Mesenchymal stem cell (in vitro differentiated cells and primary cell): ENCODE results near the gene SLC6A3.
"Not testable (repeated sequence)": the region's sequence is repeated elsewhere in the genome, so short reads cannot be mapped to it uniquely, and the experiment has no call there.

Source experiments
- DNase-seq: peaks from one replicate; pipeline ENCODE4 v3.0.0-alpha.2; 2013
- H2AFZ ChIP-seq: one replicate; pipeline ENCODE4 v1.6.1; 2013; ENCODE audit warnings: low read depth, mild to moderate bottlenecking, control low read depth, inconsistent platforms, low read length, moderate library complexity
- H2AK5ac ChIP-seq: 2 replicates; pipeline ENCODE4 v1.6.1; 2013; ENCODE audit warnings: low read length, moderate library complexity, mild to moderate bottlenecking, inconsistent platforms; ENCODE audit not compliant: severe bottlenecking
- H2BK120ac ChIP-seq: one replicate; pipeline ENCODE4 v1.6.1; 2013; ENCODE audit warnings: low read depth, mild to moderate bottlenecking, inconsistent platforms, low read length, moderate library complexity
- H2BK12ac ChIP-seq, 2 experiments: one replicate each; pipeline ENCODE4 v1.6.1; 2013; ENCODE audit warnings: inconsistent platforms in 2 of 2, low read length in 2 of 2, mild to moderate bottlenecking in 2 of 2, moderate library complexity in 2 of 2, control low read depth in 1 of 2
- H2BK15ac ChIP-seq: one replicate; pipeline ENCODE4 v1.6.1; 2013; ENCODE audit warnings: mild to moderate bottlenecking, low read depth, inconsistent platforms; ENCODE audit not compliant: poor library complexity, severe bottlenecking
- H2BK5ac ChIP-seq: 2 replicates; pipeline ENCODE4 v1.6.1; 2013; ENCODE audit warnings: low read depth, mild to moderate bottlenecking, low read length, control low read depth, inconsistent platforms; ENCODE audit not compliant: poor library complexity, severe bottlenecking
- H3K14ac ChIP-seq, 2 experiments: one replicate each; pipeline ENCODE4 v1.6.1; 2013; ENCODE audit warnings: inconsistent platforms in 2 of 2, low read length in 2 of 2, control low read depth in 1 of 2, mild to moderate bottlenecking in 1 of 2, moderate library complexity in 1 of 2
- H3K18ac ChIP-seq, 2 experiments: one replicate each; pipeline ENCODE4 v1.6.1; 2013; ENCODE audit warnings: inconsistent platforms in 2 of 2, low read length in 2 of 2, control low read depth in 1 of 2, low read depth in 1 of 2, mild to moderate bottlenecking in 1 of 2
- H3K23ac ChIP-seq, 2 experiments: one replicate each; pipeline ENCODE4 v1.6.1; 2013; ENCODE audit warnings: inconsistent platforms in 2 of 2, low read length in 2 of 2, mild to moderate bottlenecking in 2 of 2, moderate library complexity in 2 of 2, control low read depth in 1 of 2
- H3K27ac ChIP-seq: 2 replicates; pipeline ENCODE4 v1.5.1; 2013; ENCODE audit warnings: mild to moderate bottlenecking, moderate library complexity, low read length, control low read depth, inconsistent platforms; ENCODE audit not compliant: poor library complexity, severe bottlenecking
- H3K27me3 ChIP-seq, 2 experiments: 2 replicates each; pipeline versions ENCODE4 v1.6.1 to v1.7.0; 2013; ENCODE audit warnings: low read length in 2 of 2, mild to moderate bottlenecking in 2 of 2, moderate library complexity in 2 of 2, control low read depth in 1 of 2, inconsistent platforms in 1 of 2; ENCODE audit not compliant: control insufficient read depth in 1 of 2, insufficient read depth in 1 of 2
- H3K36me3 ChIP-seq, 2 experiments: 2 replicates each; pipeline versions ENCODE4 v1.6.1 to v1.7.0; 2013; ENCODE audit warnings: low read length in 2 of 2, control low read depth in 1 of 2, inconsistent platforms in 1 of 2, low read depth in 1 of 2, mild to moderate bottlenecking in 1 of 2; ENCODE audit not compliant: insufficient read depth in 2 of 2, control insufficient read depth in 1 of 2
- H3K4ac ChIP-seq, 2 experiments: one replicate each; pipeline ENCODE4 v1.6.1; 2013; ENCODE audit warnings: inconsistent platforms in 2 of 2, low read length in 2 of 2, mild to moderate bottlenecking in 2 of 2, moderate library complexity in 2 of 2, control low read depth in 1 of 2, low read depth in 1 of 2
- H3K4me1 ChIP-seq: 2 replicates; pipeline ENCODE4 v1.6.1; 2013; ENCODE audit warnings: low read depth, low read length, control low read depth; ENCODE audit not compliant: control insufficient read depth, insufficient read depth
- H3K4me2 ChIP-seq: 2 replicates; pipeline ENCODE4 v1.6.1; 2013; ENCODE audit warnings: low read length, mild to moderate bottlenecking, inconsistent platforms; ENCODE audit not compliant: poor library complexity, severe bottlenecking
- H3K4me3 ChIP-seq, 2 experiments: 2 replicates each; pipeline versions ENCODE4 v1.5.1 to v1.7.0; 2013; ENCODE audit warnings: low read length in 2 of 2, mild to moderate bottlenecking in 2 of 2, control low read depth in 1 of 2, low read depth in 1 of 2; ENCODE audit not compliant: insufficient read depth in 1 of 2
- H3K79me1 ChIP-seq: replicated peaks from 2 replicates; pipeline ENCODE4 v1.6.1; 2013; ENCODE audit warnings: mild to moderate bottlenecking, control low read depth, low read length, inconsistent platforms; ENCODE audit not compliant: poor library complexity, severe bottlenecking
- H3K9ac ChIP-seq: 2 replicates; pipeline ENCODE4 v1.7.0; 2013; ENCODE audit warnings: mild to moderate bottlenecking, low read length, moderate library complexity
- H3K9me3 ChIP-seq: 2 replicates; pipeline ENCODE4 v1.7.0; 2013; ENCODE audit warnings: mild to moderate bottlenecking, low read length; ENCODE audit not compliant: control insufficient read depth
- H4K8ac ChIP-seq: one replicate; pipeline ENCODE4 v1.6.1; 2013; ENCODE audit warnings: inconsistent platforms, mild to moderate bottlenecking, low read length, moderate library complexity
- H4K91ac ChIP-seq: one replicate; pipeline ENCODE4 v1.6.1; 2013; ENCODE audit warnings: mild to moderate bottlenecking, low read length, inconsistent platforms
- WGBS: methylation state at CpG from one replicate; pipeline ENCODE4 v1.1.7; 2013; ENCODE audit warnings: mixed read lengths; 5-methylcytosine and 5-hydroxymethylcytosine counted together

Gene SLC6A3

GRCh38 chr5:1375871-1376810 lies 69.1 kb downstream of the SLC6A3 start:
- no peak overlapping the region for H3K4me3 ChIP-seq
- no peak for DNase-seq
- H3K4me1 ChIP-seq = peaks cover 3% of the 10 kb centered on the region
- peaks cover 58 to 74% of the 10 kb centered on the region in 2 experiments for H3K27me3 ChIP-seq
- H3K4me2 ChIP-seq = no peak overlapping the region
- no peak overlapping the region for H2AFZ ChIP-seq
- no peak overlapping the region for H3K9ac ChIP-seq
- no peak overlapping the region for H3K18ac ChIP-seq
- H2BK15ac ChIP-seq = no peak overlapping the region
- 82% methylated on average over 21 of the region's 23 CpGs for WGBS
- H3K4ac ChIP-seq = no peak overlapping the region
- H3K79me1 ChIP-seq = no peaks in the 10 kb centered on the region
- no peak overlapping the region for H2BK12ac ChIP-seq
- no peak overlapping the region for H2BK5ac ChIP-seq
- H2AK5ac ChIP-seq = no peak overlapping the region
- no peak overlapping the region for H4K8ac ChIP-seq
- peaks cover 4% of the 10 kb centered on the region for H3K9me3 ChIP-seq
- no peak overlapping the region for H3K27ac ChIP-seq
- H3K14ac ChIP-seq = no peak overlapping the region
- H4K91ac ChIP-seq = no peak overlapping the region
- H3K36me3 ChIP-seq = no peaks in the 10 kb centered on the region
- H3K23ac ChIP-seq = no peak overlapping the region
- no peak overlapping the region for H2BK120ac ChIP-seq

GRCh38 chr5:1374679-1375055 lies 70.6 kb downstream of the SLC6A3 start:
- no peak for DNase-seq
- Histone ChIP-seq H4K91ac (no peak overlapping the region), H3K36me3 (no peaks in the 10 kb centered on the region), H2BK15ac (no peak overlapping the region), H2BK12ac (no peak overlapping the region), H3K4me3 (no peak overlapping the region), H3K9me3 (peaks cover 1% of the 10 kb centered on the region), H3K4me1 (no peaks in the 10 kb centered on the region), H2AFZ (no peak overlapping the region), H4K8ac (no peak overlapping the region), H2AK5ac (no peak overlapping the region), H3K18ac (no peak overlapping the region), H3K27ac (no peak overlapping the region), H3K4me2 (no peak overlapping the region), H3K9ac (no peak overlapping the region), H3K79me1 (no peaks in the 10 kb centered on the region), H3K14ac (no peak overlapping the region), H2BK120ac (no peak overlapping the region), H3K27me3 (peaks cover 49 to 74% of the 10 kb centered on the region in 2 experiments), H2BK5ac (no peak overlapping the region), H3K23ac (no peak overlapping the region), H3K4ac (no peak overlapping the region)
- WGBS = 57% methylated on average over 6 of the region's 6 CpGs

- H2BK12ac ChIP-seq = no peak overlapping the region
- H3K9me3 ChIP-seq = no peaks in the 10 kb centered on the region
- H4K91ac ChIP-seq = no peak overlapping the region
- no peak overlapping the region for H3K4me2 ChIP-seq
- no peak overlapping the region for H3K9ac ChIP-seq
- H4K8ac ChIP-seq = no peak overlapping the region
- H3K36me3 ChIP-seq = no peaks in the 10 kb centered on the region
- H2AFZ ChIP-seq = no peak overlapping the region
- 76% methylated on average over 9 of the region's 9 CpGs for WGBS
- H3K79me1 ChIP-seq = no peaks in the 10 kb centered on the region
- H3K27ac ChIP-seq = no peak overlapping the region
- H3K27me3 ChIP-seq = peaks cover 48 to 74% of the 10 kb centered on the region in 2 experiments
- H2AK5ac ChIP-seq = no peak overlapping the region
- H3K4me1 ChIP-seq = no peaks in the 10 kb centered on the region
- no peak overlapping the region for H3K4me3 ChIP-seq
- no peak overlapping the region for H3K23ac ChIP-seq
- no peak for DNase-seq
- no peak overlapping the region for H2BK5ac ChIP-seq
- H3K14ac ChIP-seq = no peak overlapping the region
- H3K18ac ChIP-seq = no peak overlapping the region
- H2BK120ac ChIP-seq = no peak overlapping the region
- no peak overlapping the region for H2BK15ac ChIP-seq
- H3K4ac ChIP-seq = no peak overlapping the region
Measured at GRCh38 chr5:1374030-1374678, 71.1 kb downstream of the SLC6A3 start.

- not testable (repeated sequence) for H3K4me3 ChIP-seq, H3K18ac ChIP-seq, H3K36me3 ChIP-seq, H2AK5ac ChIP-seq, H4K8ac ChIP-seq, H3K9ac ChIP-seq, DNase-seq, H3K27ac ChIP-seq, H3K4me2 ChIP-seq, H3K23ac ChIP-seq, H3K9me3 ChIP-seq, H2BK5ac ChIP-seq, H3K79me1 ChIP-seq, H2BK120ac ChIP-seq, H2BK15ac ChIP-seq, H2AFZ ChIP-seq, H4K91ac ChIP-seq, H3K4me1 ChIP-seq, H3K4ac ChIP-seq, H2BK12ac ChIP-seq, H3K14ac ChIP-seq
- peaks cover 46 to 74% of the 10 kb centered on the region in 2 experiments for H3K27me3 ChIP-seq
- WGBS = 88% methylated on average over 3 of the region's 4 CpGs
Measured at GRCh38 chr5:1371972-1372342, 73.3 kb downstream of the SLC6A3 start.
